PFSK-1 (cell line): ENCODE data around the gene CACHD1.

ENCODE experiments used
- FOXP2 ChIP-seq: optimal IDR thresholded peaks from 2 replicates; pipeline ENCODE3; 2011; ENCODE audit warnings: borderline replicate concordance, control low read depth, inconsistent platforms; ENCODE audit not compliant: insufficient read depth; ENCODE audit errors: extremely low read length, extremely low read depth
- POLR2AphosphoS5 ChIP-seq: IDR thresholded peaks from 2 replicates; pipeline ENCODE4 v1.6.1; 2012; ENCODE audit warnings: low read depth, mild to moderate bottlenecking, control low read depth, low read length, moderate library complexity
- REST ChIP-seq, 2 experiments: IDR thresholded peaks; 2 replicates each; pipeline versions ENCODE4 v1.6.1 to v1.8.0; 2011 to 2012; ENCODE audit warnings: low read depth in 2 of 2, low read length in 2 of 2, control low read depth in 1 of 2, inconsistent platforms in 1 of 2, mild to moderate bottlenecking in 1 of 2, moderate library complexity in 1 of 2; ENCODE audit not compliant: insufficient read depth in 1 of 2
- SIN3A ChIP-seq: IDR thresholded peaks from 2 replicates; pipeline ENCODE4 v1.6.1; 2012; ENCODE audit warnings: mild to moderate bottlenecking, low read length, moderate library complexity, borderline replicate concordance; ENCODE audit not compliant: insufficient read depth
- TAF1 ChIP-seq: IDR thresholded peaks from 2 replicates; pipeline ENCODE4 v1.6.1; 2012; ENCODE audit warnings: low read length, control low read depth, borderline replicate concordance; ENCODE audit not compliant: insufficient read depth

The CACHD1 gene

DNA sequence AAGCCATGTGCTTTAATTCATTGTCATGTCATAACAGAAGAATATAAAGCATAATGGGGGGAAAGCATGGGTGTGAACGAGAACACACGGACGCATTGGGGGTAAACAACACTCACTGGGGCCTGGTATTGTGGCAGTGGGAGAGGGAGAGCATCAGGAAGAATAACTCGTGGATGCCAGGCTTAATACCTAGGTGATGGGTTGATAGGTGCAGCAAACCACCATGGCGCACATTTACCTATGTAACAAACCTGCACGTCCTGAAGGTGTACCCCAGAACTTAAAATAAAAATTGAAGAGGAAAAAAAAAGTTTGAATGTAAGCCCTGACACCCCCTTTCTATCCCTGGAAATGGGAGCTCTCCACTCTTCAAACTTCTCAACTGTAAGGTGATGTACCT, 34.9 kb upstream of the CACHD1 start:
- TF ChIP-seq TAF1 (no peak), FOXP2 (no peak), POLR2AphosphoS5 (no peak), SIN3A (no peak), REST (IDR thresholded peaks at IDR 0.05; ENCODE audit: insufficient read depth in 1 of 2, low read depth in 2 of 2, low read length in 2 of 2) (no peak)

DNA sequence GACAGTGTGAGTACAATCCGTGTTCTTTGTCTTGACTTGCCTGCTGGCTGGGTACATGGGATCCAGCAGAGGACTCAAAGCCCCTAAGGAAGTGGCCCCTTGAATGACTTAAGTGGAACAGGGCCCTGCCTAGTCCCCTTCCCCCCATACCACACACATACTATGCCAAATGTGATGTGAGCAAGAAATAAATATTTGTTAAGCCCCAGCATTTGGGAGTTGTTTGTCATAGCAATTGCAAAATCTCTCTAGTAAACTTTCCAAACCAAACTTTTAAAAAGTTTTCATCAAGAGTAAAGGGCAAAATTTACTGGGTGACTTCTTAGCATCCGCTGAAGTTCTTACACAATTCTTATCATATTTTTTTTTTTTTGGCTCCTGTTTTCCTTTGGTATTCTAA, 32.5 kb upstream of the CACHD1 start:
- no peak for TF ChIP-seq REST (IDR thresholded peaks at IDR 0.05; ENCODE audit: insufficient read depth in 1 of 2, low read depth in 2 of 2, low read length in 2 of 2)
- no peak for TF ChIP-seq FOXP2
- no peak for TF ChIP-seq POLR2AphosphoS5
- no peak for TF ChIP-seq SIN3A
- TF ChIP-seq TAF1 = no peak

DNA sequence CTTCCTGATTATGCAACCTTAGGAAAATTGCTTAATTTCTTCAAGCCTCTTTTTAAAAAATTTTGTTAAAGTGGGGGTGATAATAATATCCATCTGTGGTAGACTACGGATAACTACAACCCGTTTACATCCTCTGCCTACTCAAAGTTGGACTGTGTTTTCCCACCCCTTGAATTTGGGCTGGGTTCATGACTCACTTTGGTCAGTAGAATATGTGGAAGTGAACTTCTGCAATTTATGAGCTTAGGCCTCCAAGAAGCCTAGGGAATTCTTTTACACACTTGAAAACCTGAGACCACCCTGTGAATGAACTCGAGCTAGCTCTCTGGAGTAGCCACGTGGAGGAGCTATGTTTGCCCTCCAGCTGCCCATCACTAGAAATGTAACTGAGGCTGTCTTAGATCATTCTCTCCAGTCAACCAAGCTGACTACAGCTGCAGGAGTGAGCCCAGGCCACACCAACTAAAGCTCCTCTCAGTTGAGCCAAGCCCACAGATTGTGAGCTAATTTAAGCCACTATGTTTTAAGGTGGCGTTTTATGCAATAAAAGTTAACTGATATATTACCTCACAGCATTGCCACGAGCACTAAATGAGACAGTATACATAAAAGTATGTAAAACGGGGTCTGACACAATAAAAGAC, 29.6 kb upstream of the CACHD1 start:
- TF ChIP-seq FOXP2 (no peak), REST (IDR thresholded peaks at IDR 0.05; ENCODE audit: insufficient read depth in 1 of 2, low read depth in 2 of 2, low read length in 2 of 2) (no peak), TAF1 (no peak), SIN3A (no peak), POLR2AphosphoS5 (no peak)

DNA sequence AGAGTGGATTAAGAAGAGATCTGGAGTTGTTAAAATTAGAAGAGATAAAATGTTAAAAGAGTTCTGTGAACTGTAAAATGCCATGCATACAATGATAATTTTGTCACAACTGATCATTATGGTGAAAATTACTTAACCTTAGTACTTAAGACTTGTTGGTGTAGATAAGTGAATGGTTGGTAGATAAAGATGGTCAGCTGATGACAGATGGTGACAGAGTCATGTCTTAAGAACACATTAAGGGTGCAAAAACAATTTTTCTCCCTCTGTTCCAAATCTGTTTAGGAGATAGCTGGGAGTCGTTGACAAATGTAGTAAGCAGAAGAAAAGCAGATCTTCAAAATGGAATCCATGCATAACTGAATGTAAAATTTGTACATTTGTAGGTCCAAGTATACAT, 18.5 kb upstream of the CACHD1 start:
- TF ChIP-seq FOXP2 (no peak), TAF1 (no peak), POLR2AphosphoS5 (no peak), SIN3A (no peak), REST (IDR thresholded peaks at IDR 0.05; ENCODE audit: insufficient read depth in 1 of 2, low read depth in 2 of 2, low read length in 2 of 2) (no peak)

DNA sequence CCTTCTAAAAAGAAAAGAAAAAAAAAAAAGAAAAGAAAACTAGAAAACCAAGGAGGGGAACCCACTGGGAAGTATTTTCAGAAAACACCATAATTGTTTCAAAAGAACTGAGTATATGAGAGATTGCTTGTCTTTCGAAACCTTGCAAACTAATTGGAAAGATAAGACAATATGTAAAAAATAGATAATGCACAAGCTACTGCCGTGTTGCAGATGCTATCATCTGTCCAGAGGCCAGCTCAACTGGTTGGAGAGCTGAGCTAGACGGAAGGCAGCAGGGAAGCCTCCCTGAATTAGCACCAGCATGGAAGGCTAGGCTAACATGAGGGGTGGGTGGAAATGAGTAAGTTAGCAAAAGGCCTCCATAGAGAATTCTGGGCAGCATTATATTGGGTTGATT, 16.2 kb upstream of the CACHD1 start:
- no peak for TF ChIP-seq REST (IDR thresholded peaks at IDR 0.05; ENCODE audit: insufficient read depth in 1 of 2, low read depth in 2 of 2, low read length in 2 of 2)
- TF ChIP-seq SIN3A = no peak
- TF ChIP-seq POLR2AphosphoS5 = no peak
- TF ChIP-seq FOXP2 = no peak
- no peak for TF ChIP-seq TAF1
